Endometrial microvascular endothelial cells (primary cell): Measurements from ENCODE around the gene TAS2R5. TPM values are rescaled to one million over a fixed set of nuclear protein-coding genes. Genes with fewer than 3 reads are reported as not detected.
"Not testable (repeated sequence)": the region's sequence is repeated elsewhere in the genome, so short reads cannot be mapped to it uniquely, and the experiment has no call there.

Source experiments
- in situ Hi-C: cut with HindIII; loops from 2 replicates; pipeline ENCODE4 v1.10.0; 2017; ENCODE audit warnings: low sequenced_read_pairs, low pct_unique_long_range_greater_than_20kb; ENCODE audit errors: inconsistent ontology term
- total RNA-seq: library from RNA; depleted of rRNA; stranded (reverse); fragments of >200 nt; gene quantifications from one replicate; pipeline ENCODE4 v1.2.3, GENCODE V29; 2015; ENCODE audit errors: inconsistent ontology term

The TAS2R5 gene
- total RNA-seq, result 0.28 TPM

DNA sequence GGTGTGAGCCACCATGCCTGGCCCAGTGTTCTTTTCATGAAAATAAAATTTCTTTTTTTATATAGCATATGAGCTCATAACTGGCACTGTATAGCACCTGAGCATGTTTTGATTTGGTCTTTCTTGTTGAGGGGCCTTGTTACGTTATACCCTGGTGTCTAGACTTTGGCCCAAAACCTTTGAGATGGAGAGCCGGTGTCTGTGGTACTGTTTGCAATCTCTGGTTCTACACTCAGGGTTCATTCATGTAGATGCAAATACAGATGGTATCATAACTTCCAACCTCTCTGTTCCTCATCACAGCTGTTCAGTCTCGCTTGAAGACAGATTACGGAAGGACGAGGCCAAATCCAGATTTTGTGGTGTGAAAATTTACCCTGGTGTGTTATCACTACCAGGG lies at the start of gene TAS2R5:
Gene TAS2R5 (plus strand): TSS at position 301 of the 400 bp plus-strand sequence. CDS start 145 bp downstream, outside the sequence.
- in situ Hi-C loops, result no loop called here

DNA sequence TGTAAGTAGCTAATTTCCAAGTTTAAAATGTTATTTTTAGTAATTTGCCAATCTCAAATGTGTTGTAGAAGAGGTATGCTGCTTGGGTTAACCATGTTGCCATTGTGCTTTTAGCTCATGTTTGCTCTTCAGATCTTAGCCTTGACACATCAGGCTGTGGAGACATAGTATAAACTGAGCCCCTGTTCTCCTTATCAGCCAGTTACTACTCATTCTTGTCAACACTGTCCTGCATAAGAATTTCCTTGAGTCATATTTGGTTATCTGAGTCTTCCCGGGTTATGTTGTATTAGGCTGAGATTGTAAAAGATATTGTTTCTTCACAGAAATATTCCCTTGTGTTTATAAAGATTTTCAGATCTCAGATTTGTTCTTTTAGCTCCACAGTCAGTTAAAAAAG lies 47.8 kb upstream of the TAS2R5 start:
- in situ Hi-C loops, result no loop called here

GRCh38 chr7:141744131-141744530 lies 45.9 kb upstream of the TAS2R5 start:
- in situ Hi-C loops, result no loop called here

DNA sequence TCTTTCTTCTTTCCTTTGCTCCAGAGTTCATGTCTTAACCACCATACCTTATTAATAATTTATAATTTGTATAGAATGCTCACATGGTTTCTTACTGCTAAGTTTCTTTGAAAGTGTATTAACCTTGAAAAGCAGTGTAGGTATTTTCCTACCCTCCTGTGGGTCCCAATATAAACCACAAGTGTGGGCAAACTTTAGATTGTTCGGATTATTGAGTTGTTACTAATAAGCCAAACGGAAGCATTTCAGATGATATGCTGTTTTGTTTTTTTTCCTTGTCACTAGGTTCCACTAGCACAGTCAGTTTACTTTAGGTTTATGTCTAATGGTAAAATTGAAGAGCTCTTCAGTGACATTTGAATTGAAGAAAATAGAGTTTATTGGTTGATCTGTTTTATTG lies 41.6 kb upstream of the TAS2R5 start:
- in situ Hi-C loops, result no loop called here

DNA sequence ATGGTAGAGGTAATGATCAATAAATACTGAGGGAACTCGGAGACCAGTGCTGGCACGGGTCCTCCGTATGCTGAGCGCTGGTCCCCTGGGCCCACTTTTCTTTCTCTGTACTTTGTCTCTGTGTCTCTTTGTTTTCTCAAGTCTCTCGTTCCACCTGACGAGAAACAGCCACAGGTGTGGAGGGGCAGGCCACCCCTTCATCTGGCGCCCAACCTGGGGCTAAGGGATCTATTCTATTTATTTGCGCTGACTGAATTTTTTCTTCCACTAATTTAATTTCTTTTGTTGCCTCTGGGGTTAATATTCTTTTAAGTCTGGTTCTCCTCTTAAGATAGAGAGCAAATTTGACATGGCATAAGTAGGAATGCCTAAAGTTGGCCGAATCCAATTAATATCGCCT lies 38.1 kb upstream of the TAS2R5 start:
- in situ Hi-C loops, result not testable (repeated sequence)

- in situ Hi-C loops, result no loop called here
Measured at GRCh38 chr7:141752634-141753033, 37.4 kb upstream of the TAS2R5 start.

DNA sequence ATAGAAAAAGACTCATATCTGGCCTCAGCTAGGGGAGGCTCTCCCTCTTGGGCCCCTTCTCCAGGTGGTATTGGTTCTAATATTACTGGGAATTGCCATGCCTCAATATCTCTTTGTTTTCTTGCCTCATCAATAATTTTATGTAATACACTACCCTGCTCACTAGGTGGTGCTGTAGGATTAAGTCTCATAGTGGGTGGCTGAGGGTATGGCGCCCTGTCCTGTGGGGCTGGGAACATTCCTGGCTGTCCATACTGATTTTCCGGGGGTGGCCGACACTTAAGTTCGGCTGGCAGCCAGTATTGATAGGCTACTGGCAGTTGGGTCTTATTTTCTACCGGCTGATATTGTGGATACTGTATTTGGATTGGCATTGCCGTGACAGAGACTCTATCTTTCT lies 35.1 kb upstream of the TAS2R5 start:
- in situ Hi-C loops, result no loop called here

DNA sequence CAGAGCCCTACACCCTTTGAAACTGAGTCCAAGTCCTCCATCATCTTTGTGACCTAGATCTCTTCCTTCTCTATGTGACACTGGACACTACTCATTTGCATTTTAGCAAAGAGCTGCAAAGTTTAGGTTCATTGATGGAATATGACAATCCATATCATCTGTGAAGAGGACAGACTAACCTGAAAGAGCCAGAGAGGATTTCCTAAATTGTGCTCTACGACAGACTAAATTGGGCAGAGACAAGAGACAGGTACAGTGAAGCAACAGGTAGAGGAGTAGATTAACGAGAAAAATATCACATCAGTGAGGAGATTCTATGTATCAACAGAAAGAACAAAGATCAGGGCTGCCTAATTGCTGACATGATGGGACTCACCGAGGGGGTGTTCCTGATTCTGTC lies 26.2 kb upstream of the TAS2R5 start, which contains the start of gene TAS2R3:
Gene TAS2R3 (plus strand): TSS at position 301 of the 400 bp plus-strand sequence. CDS start 62 bp downstream, at position 363.
- in situ Hi-C loops, result no loop called here

DNA sequence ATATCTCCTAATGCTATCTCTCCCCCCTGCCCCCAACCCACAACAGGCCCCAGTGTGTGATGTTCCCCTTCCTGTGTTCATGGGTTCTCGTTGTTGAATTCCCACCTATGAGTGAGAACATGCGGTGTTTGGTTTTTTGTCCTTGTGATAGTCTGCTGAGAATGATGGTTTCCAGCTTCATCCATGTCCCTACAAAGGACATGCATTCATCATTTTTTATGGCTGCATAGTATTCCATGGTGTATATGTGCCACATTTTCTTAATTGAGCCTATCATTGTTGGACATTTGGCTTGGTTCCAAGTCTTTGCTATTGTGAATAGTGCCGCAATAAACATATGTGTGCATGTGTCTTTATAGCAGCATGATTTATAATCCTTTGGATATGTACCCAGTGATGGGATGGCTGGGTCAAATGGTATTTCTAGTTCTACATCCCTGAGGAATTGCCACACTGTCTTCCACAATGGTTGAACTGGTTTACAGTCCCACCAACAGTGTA lies 19.9 kb upstream of the TAS2R5 start:
- in situ Hi-C loops, result not testable (repeated sequence)

GRCh38 chr7:141776374-141776773 lies 13.6 kb upstream of the TAS2R5 start, which contains the start of gene TAS2R4:
TSS of gene TAS2R4 (plus strand) at chr7:141776674. CDS start at chr7:141778489, 1,815 bp downstream.
- in situ Hi-C loops, result no loop called here

DNA sequence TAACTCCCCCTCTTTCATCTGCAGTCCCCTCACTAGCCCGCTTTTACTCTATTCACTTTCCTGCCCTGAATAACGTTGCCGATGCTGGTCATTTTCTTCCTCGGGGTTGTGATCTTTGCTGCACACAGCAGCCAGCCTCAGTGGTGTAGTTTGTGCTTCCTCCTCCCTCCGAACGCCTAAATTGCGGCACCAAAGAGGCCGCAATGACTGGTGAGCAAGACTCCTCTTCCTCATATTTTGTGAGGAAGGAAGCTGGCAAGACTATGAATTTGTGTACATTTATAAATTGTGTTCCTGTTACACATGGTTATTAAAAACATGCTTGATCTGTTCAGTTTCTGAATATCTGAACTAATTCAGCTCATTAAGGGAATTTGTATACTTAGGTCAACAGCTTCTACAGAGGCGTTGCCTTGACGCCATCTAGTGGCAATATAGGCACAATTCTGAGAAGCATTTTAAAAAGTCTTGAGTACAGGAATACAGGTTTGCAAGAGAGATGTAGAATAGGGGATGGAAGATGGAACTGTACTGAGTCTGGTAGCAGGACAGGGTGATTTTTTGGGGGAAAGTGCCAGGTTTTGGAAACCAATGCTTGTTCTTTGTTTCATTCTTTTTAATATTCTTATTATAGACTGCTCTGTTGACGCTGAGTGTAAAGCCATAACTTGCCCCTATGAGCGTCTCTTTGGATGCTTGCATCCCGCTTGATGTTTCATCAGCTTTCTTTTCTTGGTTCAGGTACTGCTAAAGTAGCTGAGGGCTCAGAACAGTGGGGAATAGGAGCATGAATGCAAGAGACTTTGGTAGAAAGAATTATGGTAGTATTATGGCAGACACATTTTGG lies 4.1 kb upstream of the TAS2R5 start:
- in situ Hi-C loops, result no loop called here

DNA sequence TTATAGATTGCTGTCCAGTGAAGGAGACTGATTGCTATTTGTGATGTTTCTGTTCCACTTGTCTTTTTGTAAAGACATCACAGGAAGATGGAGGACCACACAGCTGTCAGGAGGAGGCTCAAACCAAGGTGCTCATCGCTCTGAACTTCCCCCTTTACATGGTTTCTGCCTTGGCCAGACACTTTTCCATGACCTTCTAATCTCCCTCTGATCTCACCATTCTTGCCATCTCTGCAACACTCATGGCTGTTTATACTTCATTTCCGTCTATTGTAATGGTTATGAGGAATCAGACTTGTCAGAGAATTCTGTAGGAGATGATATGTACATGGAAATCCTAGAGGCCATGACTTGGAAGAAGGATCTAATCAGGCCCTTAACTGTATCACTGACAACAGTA lies 1.7 kb upstream of the TAS2R5 start:
- in situ Hi-C loops, result no loop called here

DNA sequence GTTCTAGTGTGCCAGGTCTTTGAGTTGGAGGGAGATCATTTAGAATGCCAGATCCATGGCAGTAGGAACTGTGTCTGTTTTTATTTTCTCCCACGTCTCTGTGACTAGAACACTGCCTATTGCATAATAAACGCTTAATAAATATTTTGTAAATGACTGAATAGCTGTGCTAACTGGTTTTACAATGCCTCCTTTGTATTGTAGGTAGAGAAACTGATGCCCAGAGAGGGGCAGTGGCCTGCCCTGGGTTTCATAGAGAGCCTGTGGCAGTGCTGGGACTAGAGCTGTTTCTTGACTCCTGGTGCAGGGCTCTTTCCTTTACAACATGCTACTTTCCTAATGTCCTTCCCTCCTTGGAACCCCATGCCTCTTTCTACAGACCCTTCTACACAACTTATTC lies 2.5 kb downstream of the TAS2R5 start:
- in situ Hi-C loops, result no loop called here

- in situ Hi-C loops, result no loop called here
Measured at GRCh38 chr7:141820067-141820466, 30.1 kb downstream of the TAS2R5 start.

GRCh38 chr7:141822432-141822831 lies 32.4 kb downstream of the TAS2R5 start:
- in situ Hi-C loops, result not testable (repeated sequence)

DNA sequence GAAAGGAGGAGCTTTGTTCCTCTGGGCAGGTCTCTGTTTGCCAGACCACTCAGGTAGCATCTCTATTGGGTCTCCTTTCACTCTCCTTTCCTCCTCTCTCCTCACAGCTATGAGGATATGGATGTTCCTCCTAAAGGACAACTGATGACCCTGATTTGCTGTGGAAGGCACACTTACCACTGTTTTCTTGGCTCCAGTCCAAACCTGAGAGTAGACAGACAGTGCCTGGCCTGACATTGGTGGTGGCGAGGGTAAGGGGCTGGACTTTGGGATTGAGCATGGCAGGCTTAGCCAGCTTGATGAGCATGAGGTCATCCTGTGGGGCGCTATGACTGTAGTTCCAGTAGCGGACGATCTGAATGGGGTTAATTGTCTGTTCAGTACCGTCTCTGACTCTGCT lies 47.7 kb downstream of the TAS2R5 start:
- in situ Hi-C loops, result no loop called here

DNA sequence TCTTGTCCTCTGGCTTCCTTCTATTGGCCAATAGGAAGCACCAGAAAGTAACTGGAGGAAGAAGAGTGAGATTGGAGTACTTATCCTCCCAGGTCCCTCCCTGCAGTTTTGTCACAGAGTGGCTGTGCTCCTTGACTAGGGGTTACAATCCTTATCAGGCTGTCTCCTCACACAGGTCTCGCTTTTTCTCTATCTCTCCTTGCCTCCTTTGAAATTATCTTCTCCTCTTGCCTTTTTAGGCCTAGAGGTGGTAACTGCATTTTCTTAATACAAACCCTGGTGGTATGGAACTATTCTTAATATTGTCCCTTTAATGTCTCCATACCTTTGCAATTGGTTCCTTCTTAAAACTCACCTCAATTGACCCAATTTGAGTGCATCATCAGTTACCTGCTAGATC lies 48.6 kb downstream of the TAS2R5 start:
- in situ Hi-C loops, result no loop called here

GRCh38 chr7:141839256-141839655 lies 49.2 kb downstream of the TAS2R5 start:
- in situ Hi-C loops, result no loop called here

- in situ Hi-C loops, result no loop called here
Measured at GRCh38 chr7:141840708-141841107, 50.7 kb downstream of the TAS2R5 start.
